WI38 (cell line): ENCODE results near the gene RPL21.
"Not testable (repeated sequence)": the region's sequence is repeated elsewhere in the genome, so short reads cannot be mapped to it uniquely, and the experiment has no call there.

Experiments used
- H3K4me3 ChIP-seq: 2 replicates; pipeline ENCODE4 v1.5.1; 2011; ENCODE audit warnings: low read depth, mild to moderate bottlenecking, control low read depth, low read length
- TF ChIP-seq, protein P1 (sequence below): IDR thresholded peaks from 2 replicates; pipeline ENCODE4 v1.5.1; 2012; ENCODE audit warnings: low read depth, mild to moderate bottlenecking, control low read depth, low read length

The RPL21 gene

DNA sequence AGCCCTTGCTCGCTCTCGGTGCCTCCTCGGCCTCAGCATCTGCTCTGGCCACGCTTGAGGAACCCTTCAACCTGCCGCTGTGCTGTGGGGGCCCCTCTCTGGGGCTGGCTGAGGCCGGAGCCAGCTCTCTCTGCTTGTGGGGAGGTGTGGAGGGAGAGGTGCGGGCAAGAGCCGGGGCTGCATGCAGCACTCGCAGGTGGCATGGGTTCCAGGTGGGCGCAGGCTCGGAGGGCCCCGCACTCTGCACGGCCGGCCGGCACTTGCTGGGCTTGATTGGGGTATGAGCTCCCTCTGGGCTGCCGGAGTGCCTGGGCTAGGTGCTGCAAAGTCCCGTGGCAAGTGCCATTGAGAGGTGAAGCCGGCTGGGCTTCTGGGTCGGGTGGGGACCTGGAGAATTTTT is 31.7 kb upstream of the RPL21 start:
- TF ChIP-seq, protein P1, sequence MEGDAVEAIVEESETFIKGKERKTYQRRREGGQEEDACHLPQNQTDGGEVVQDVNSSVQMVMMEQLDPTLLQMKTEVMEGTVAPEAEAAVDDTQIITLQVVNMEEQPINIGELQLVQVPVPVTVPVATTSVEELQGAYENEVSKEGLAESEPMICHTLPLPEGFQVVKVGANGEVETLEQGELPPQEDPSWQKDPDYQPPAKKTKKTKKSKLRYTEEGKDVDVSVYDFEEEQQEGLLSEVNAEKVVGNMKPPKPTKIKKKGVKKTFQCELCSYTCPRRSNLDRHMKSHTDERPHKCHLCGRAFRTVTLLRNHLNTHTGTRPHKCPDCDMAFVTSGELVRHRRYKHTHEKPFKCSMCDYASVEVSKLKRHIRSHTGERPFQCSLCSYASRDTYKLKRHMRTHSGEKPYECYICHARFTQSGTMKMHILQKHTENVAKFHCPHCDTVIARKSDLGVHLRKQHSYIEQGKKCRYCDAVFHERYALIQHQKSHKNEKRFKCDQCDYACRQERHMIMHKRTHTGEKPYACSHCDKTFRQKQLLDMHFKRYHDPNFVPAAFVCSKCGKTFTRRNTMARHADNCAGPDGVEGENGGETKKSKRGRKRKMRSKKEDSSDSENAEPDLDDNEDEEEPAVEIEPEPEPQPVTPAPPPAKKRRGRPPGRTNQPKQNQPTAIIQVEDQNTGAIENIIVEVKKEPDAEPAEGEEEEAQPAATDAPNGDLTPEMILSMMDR = no peak
- H3K4me3 ChIP-seq = no peak overlapping the region

DNA sequence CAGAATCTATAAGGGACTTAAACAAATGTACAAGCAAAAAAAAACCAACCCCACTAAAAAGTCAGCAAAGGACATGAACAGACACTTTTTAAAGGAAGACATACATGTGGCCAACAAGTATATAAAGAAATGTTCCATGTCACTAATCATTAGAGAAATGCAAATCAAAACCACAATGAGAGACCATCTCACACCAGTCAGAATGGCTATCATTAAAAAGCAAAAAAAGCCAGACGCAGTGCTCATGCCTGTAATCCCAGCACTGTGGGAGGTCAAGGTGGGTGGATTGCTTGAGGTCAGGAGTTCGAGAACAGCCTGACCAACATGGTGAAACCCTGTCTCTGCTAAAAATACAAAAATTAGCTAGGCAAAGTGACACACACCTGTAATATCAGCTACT is 29.3 kb upstream of the RPL21 start:
- not testable (repeated sequence) for H3K4me3 ChIP-seq

DNA sequence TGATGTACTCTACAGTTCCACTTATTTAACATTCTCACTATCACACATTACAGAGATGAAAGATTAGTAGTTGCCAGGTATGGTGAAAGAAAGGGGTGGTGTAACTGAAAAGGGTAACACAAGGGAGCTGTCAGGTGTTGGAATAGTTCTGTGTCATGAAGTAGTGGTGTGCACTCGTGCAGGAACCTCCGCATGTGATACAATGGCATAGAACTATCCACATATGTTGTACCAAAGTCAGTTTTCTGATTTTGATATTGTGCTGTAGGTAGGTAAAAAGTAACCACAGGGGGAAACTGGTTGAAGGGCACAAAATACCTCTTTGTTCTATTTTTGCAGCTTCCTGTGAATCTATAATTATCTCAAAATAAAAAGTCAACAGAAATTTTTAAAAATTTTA is 24.4 kb upstream of the RPL21 start:
- TF ChIP-seq, protein P1 = no peak
- H3K4me3 ChIP-seq = no peak overlapping the region

DNA sequence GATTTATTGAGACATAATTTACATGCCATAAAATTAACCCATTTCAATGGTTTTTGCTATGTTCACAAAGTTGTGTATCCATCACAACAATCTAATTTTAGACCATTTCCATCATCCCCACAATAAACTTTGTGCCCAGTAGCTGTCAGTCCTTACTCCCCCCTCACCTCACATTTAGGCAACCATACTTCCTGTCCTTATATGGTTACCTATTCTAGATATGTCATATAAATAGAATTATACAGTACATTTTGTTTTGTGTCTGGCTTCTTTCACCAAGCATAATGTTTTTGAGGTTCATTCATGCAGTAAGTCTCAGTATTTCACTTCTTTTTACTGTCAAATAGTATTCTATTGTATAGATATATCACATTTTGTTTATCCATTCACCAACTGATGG is 23.2 kb upstream of the RPL21 start:
- no peak overlapping the region for H3K4me3 ChIP-seq
- TF ChIP-seq, protein P1 = no peak

DNA sequence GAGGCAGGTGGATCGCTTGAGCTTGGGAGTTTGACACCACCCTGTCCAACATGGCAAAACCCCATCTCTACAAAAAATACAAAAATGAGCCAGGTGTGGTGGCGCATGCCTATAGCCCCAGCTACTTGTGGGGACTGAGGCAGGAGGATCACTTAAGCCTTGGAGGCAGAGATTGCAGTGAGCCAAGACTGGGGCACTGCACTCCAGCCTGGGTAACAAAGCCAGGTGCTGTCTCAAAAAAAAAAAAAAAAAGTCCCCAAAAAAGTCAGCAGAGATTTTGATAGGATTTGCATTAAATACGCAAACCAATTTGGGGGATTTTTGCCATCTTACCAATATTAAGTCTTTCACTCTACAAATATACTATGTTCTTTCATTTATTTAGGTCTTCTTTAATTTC is 21.7 kb upstream of the RPL21 start:
- H3K4me3 ChIP-seq = no peak overlapping the region
- TF ChIP-seq, protein P1 = no peak

DNA sequence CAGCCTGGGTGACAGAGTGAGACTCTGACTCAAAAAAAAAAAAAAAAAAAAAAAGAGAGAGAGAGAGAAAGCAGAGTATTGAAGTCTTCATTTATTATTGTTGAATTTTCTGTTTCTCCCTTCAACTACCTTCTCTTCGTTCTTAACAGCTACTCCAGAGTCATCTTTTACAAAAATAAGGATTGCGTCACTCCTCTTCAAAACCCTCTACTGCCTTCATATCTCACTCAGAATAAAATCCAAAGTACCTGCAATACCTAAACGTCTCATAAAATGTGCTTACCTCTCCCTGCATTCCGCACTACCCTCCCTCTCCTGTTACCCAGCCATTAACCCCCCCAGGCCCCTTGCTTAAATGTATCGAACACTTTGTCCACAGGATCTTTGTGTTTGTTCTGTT is 17.4 kb upstream of the RPL21 start:
- no peak overlapping the region for H3K4me3 ChIP-seq
- TF ChIP-seq, protein P1 = no peak

DNA sequence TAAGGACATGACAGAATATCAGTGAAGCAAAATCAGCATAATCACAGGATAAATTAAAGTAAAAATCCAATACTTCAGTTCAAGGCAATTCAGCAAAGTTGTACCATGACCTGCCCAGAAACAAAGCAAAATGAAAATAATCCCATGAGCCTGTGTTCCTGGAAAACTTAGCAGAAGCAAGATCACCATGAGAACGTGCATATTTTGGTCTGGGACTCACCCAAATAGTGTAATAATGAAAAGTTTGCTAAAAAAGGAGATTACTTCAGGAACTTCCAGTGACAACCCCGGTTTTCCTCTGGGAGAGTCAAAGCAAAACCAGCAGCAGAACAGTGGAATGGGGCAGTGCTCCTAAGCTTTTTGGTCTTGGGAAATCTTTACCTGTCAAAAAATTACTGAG is 14.9 kb upstream of the RPL21 start:
- no peak overlapping the region for H3K4me3 ChIP-seq
- TF ChIP-seq, protein P1 = no peak

DNA sequence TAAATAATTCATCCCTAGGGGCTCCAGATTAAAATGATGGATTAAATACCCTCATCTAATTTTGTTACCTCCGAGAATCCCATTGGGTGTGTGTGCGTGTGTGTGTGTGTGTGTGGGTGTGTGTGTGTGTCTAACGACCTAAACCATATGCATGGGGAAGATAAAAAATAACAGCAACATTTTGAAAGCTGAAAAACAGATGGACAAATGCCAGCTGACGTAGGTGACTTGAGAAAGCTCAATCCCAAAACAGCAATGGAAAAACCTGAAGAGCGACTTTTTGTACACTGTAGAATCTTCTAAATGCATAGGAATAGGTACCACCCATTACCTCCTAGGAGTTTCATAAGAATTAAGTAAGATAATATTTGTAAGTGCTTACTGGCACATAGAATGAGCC is 8.7 kb upstream of the RPL21 start:
- no peak overlapping the region for H3K4me3 ChIP-seq
- TF ChIP-seq, protein P1 = no peak
